Measurements from ENCODE around the gene FAM153A. TPM values are rescaled to one million over a fixed set of nuclear protein-coding genes. Genes with fewer than 3 reads are reported as not detected.

The FAM153A gene
- not detected in 2 replicates for total RNA-seq

GRCh38 chr5:177782792-177783633 lies at the start of gene FAM153A:
FAM153A (minus strand) TSS chr5:177782899.

Other genes with a start within 250 kb of the FAM153A start
- 21.3 and 26.0 TPM in 2 replicates for gene FAM193B, start 228.3 kb downstream of the FAM153A start, total RNA-seq
- 139 and 148 TPM in 2 replicates for gene TMED9, start 190.7 kb downstream of the FAM153A start, total RNA-seq
- 44.6 and 51.3 TPM in 2 replicates for gene B4GALT7, start 182.8 kb downstream of the FAM153A start, total RNA-seq
- gene PROP1, start 213.3 kb upstream of the FAM153A start, total RNA-seq = not detected in 2 replicates